ENCODE measurements around the gene NFKBIA.
A peak's percentile ranks its signal among the peaks of the same experiment; 100 is the strongest.

Gene NFKBIA

DNA sequence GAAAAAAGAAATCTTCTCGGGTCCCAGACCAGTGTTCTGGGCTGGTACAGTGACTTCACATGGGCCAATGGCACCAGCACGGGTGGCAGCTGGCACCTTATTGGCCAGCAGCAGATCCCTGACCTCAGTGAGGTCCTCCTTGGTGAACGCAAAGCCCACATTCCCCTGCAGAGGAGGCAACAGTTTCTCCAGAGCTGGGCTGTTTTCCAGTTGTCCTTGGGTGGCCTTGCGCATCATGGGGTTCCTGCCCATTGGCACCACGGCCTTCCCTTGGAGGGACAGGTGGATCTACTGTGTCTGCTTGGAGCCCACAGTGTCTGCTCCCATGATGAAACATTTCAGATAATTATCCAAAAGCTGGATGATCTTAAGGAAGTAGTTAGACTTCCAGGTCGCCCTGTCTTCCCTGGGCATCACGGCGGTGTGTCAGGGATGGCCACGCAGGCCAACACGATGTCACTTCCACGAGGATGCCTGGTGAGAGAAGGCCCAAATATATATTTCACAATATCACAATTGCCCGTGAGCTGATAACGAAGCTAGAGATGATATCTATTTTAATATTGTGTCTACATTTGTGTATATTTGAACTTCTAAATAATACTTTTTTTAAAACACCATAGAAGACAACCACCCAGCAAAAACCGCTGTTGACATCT lies 15.8 kb downstream of the NFKBIA start:
- no peak overlapping the region for H3K27ac ChIP-seq
- DNase-seq (ENCODE audit: low spot score), result no peak
- TF ChIP-seq, protein P1, sequence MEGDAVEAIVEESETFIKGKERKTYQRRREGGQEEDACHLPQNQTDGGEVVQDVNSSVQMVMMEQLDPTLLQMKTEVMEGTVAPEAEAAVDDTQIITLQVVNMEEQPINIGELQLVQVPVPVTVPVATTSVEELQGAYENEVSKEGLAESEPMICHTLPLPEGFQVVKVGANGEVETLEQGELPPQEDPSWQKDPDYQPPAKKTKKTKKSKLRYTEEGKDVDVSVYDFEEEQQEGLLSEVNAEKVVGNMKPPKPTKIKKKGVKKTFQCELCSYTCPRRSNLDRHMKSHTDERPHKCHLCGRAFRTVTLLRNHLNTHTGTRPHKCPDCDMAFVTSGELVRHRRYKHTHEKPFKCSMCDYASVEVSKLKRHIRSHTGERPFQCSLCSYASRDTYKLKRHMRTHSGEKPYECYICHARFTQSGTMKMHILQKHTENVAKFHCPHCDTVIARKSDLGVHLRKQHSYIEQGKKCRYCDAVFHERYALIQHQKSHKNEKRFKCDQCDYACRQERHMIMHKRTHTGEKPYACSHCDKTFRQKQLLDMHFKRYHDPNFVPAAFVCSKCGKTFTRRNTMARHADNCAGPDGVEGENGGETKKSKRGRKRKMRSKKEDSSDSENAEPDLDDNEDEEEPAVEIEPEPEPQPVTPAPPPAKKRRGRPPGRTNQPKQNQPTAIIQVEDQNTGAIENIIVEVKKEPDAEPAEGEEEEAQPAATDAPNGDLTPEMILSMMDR (IDR thresholded peaks at IDR 0.05), result no peak
- H3K4me3 ChIP-seq, result no peak overlapping the region

DNA sequence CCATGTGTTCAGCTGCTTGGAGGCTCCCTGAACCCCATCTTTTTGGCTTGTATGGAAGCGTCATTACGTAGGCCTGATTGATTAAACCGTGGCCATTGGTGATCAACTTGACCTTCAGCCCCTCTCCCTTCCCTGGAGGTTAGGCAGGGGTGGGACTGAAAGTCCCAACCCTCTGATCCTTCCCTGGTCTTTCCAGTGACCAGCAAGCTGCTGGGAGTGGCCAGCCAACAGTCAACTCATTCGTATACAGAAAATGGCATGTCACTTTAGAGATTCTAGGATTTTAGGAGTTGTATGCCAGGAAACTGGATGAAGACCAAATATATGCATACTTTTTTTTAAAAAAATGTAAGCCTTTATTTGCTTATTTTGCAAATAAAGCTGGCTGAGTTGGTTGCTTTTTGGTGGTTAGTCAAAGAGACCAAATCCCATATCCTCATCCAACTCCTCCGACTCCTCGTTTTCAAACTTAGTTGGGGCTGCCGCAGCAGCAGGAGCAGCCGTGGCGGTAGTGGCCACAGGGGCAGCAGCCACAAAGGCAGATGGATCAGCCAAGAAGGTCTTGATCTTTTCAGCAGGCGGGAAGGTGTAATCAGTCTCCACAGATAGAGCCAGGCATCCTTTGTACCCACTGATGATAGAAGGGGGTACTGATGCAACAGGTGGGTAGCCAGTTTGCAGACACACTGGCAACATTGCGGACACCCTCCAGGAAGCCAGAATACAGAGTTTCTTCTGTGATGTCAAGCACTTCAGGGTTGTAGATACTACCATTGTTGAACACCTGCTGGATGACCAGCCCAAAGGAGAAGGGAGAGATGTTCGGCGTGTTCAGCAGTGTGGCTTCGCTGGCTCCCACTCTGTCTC lies 16.6 kb downstream of the NFKBIA start:
- Histone ChIP-seq H3K27ac (no peak overlapping the region), H3K4me3 (no peak overlapping the region)
- no peak for DNase-seq (ENCODE audit: low spot score)
- TF ChIP-seq, protein P1 (IDR thresholded peaks at IDR 0.05), result no peak

DNA sequence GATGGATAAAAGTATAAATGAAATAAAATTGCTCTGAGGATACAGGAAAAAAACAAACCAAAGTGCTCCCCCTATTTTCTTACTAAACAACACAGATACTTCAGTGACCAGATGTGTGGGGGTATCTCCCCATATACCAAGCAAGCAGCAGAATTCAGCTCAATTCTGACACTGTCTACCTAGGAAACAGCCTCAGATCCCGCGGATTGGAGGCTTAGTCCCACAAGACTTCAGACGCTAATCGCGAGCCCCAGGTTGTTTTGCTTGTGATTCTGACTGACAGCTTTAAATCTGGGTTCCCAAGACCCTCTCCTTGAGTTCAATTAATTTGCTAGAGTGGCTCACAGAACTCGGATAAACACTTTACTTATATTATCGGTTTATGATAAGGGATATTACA lies 17.3 kb downstream of the NFKBIA start:
- Histone ChIP-seq H3K27ac (no peak overlapping the region), H3K4me3 (no peak overlapping the region)
- TF ChIP-seq, protein P1 (IDR thresholded peaks at IDR 0.05), result no peak
- DNase-seq (ENCODE audit: low spot score), result no peak

DNA sequence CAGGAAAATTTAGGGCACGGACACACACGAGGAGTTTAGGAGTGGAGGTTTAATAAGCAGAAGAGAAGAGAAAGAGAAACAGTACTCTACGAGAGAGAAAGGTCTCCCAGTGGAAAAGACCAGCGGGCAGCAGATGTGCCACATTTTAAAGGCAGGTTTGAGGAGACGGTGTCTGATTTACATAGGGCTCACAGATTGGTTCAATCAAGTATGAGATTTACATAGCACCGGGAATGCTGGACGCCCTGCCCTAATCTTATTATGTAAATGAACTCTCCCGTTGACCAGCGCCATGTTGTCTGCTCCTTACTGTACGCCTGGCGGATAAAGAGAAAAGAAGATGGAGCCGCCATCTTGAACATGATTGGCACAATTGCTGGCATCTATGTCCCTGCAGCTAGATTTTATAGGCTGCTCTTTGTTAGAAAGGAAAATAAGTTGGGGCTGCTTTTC lies 17.9 kb downstream of the NFKBIA start:
- DNase-seq (ENCODE audit: low spot score), result no peak
- Histone ChIP-seq H3K27ac (peak overlapping the region; percentile 83 to 91), H3K4me3 (no peak overlapping the region)
- TF ChIP-seq, protein P1 (IDR thresholded peaks at IDR 0.05), result no peak

DNA sequence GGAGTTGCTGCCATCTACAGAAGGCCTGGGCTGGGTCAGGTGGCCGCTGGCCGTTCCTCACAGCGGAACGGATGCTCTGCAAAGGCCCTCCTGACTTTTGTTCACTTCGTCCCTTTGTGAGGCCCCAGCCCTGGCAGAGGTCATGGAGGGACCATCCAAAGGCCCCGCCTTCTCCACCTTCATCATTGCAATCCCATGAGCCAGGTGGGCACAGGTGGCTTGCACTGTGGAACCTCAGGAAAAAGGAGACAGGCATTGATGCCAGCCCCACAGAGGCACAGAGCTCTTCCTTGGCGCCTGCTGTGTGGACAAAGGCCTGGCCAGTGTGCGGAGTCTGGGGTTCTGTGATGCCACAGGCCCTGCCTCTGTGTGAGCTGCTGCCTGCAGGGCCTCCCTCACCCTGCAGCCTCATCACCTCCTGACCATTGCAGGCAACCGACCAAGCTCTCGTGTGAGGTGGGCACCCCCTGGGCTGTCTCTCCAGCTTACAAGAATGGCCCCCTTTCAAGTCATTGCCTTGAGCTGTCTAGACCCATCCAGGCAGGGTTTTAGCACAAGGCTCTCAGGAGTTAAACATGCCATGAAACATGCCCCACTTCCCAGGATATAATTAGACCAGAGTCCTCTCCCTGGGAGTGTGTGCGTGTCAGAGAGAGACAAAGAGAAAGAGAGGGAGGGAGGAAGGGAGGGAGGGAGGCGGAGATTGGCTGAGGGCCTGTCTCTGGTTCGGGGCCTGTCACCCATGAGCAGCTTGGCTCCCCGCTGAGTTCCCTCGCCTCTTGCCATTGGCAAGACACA lies 19.3 kb downstream of the NFKBIA start:
- peak; percentile 94 for DNase-seq (ENCODE audit: low spot score)
- peak overlapping the region; percentile 42 for H3K4me3 ChIP-seq
- TF ChIP-seq, protein P1 (IDR thresholded peaks at IDR 0.05), result no peak

DNA sequence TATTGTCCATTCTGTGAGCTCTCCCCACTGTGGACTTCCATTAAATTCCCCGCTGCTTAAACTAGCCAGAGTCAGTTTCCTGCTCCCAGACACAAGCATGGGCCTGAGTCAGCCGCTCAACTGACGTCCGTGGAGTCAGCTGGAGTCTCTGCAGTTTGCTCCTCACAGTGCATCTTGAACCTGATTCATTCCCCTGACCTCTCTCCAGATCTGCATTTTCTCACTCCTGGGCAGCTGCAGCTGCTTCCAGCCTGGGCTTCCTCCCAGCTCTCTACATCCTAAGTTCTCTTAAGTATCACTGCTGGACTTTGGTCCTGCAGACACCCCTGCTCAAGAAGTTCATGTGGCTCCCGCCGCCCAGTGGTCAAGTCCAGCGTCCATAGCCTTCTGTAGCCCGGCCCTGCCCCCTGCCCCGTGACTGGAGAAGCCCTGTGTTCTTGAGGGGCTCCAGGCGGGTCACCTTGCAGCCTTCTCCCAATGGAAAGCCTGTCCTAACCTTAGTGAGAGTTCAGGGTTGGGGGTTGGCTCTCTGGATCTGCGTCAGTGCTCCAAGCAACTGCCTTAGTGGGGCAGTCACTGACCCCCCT lies 20.0 kb downstream of the NFKBIA start:
- peak; percentile 85 for DNase-seq (ENCODE audit: low spot score)
- peak overlapping the region; percentile 83 to 91 for H3K27ac ChIP-seq
- TF ChIP-seq, protein P1 (IDR thresholded peaks at IDR 0.05), result no peak
- peak overlapping the region; percentile 42 for H3K4me3 ChIP-seq

More for the DNA sequence above, 19.3 kb downstream of the NFKBIA start:
- H3K27ac ChIP-seq, result peak overlapping the region; percentile 83 to 91
